H1 (cell line): ENCODE data around the gene ZHX3. TPM values are rescaled to one million over a fixed set of nuclear protein-coding genes. Genes with fewer than 3 reads are reported as not detected.

Experiments
- BRCA1 ChIP-seq: IDR thresholded peaks from 2 replicates; pipeline ENCODE4 v1.6.1; 2012; ENCODE audit warnings: low read depth, low read length, improper control_type of control experiment
- CBX5 ChIP-seq: fragments of 300-800, 300-1000 bp; sonication (generic); IDR thresholded peaks from 2 replicates; pipeline ENCODE4 v1.7.1; 2016; ENCODE audit warnings: antibody characterized with exemption, low read length, low read depth
- CHD2 ChIP-seq: IDR thresholded peaks from 2 replicates; pipeline ENCODE4 v1.6.1; 2012; ENCODE audit warnings: low read length, improper control_type of control experiment
- FOSL1 ChIP-seq: IDR thresholded peaks from 2 replicates; pipeline ENCODE4 v1.6.1; 2011; ENCODE audit warnings: mild to moderate bottlenecking, low read depth, low read length, moderate library complexity; ENCODE audit not compliant: insufficient read depth
- NANOG ChIP-seq: IDR thresholded peaks from 2 replicates; pipeline ENCODE4 v1.6.1; 2011; ENCODE audit warnings: low read length, low read depth, mild to moderate bottlenecking, inconsistent platforms; ENCODE audit not compliant: insufficient read depth, poor library complexity, severe bottlenecking
- RBBP5 ChIP-seq: IDR thresholded peaks from 2 replicates; pipeline ENCODE4 v1.7.1; 2012; ENCODE audit warnings: low read depth, mild to moderate bottlenecking, inconsistent platforms, low read length, moderate library complexity, borderline replicate concordance
- polyA plus RNA-seq, 7 experiments: library from polyadenylated mRNA; depleted of rRNA in 3 of 7; stranded (reverse) in 5 of 7; unstranded in 2 of 7; fragments of >200 nt in 5 of 7; fragments of 200-250 nt in 2 of 7; gene quantifications; 1 replicate in 5 of 7; 2 replicates in 1 of 7; 4 replicates in 1 of 7; pipeline versions ENCODE4 v1.2.1 to v1.2.3, GENCODE V29; 2011 to 2013; ENCODE audit warnings: missing spikeins in 2 of 7, mixed read lengths in 2 of 7
- total RNA-seq: library from RNA; stranded (reverse); fragmentation: NEBNext Ultra II Directional; extraction: Animal tissue kit (Norgen Biotek cat#: 25700); gene quantifications from 2 replicates; pipeline ENCODE4 v1.2.1, GENCODE V29; 2021

ZHX3 gene
- total and polyA plus RNA-seq, 2 of the 8 experiments (the other 6 are each of a cell fraction or from before 2014, with no cell fraction given): 1.00 to 7.8 TPM

GRCh38 chr20:41226426-41226825 lies 91.1 kb downstream of the ZHX3 start (continued):
- no peak for TF ChIP-seq RBBP5
- no peak for TF ChIP-seq CHD2
- TF ChIP-seq NANOG: no peak
- no peak for TF ChIP-seq CBX5
- TF ChIP-seq FOSL1: no peak
- no peak for TF ChIP-seq BRCA1
